C1 segment of cervical spinal cord (tissue), 14 donors: Measurements from ENCODE around the gene USP5.

ENCODE experiments used
- DNase-seq, 14 donors: peaks; one replicate each; lab custom pipeline; 2025; lab: John Stamatoyannopoulos, UW

USP5 gene

DNA sequence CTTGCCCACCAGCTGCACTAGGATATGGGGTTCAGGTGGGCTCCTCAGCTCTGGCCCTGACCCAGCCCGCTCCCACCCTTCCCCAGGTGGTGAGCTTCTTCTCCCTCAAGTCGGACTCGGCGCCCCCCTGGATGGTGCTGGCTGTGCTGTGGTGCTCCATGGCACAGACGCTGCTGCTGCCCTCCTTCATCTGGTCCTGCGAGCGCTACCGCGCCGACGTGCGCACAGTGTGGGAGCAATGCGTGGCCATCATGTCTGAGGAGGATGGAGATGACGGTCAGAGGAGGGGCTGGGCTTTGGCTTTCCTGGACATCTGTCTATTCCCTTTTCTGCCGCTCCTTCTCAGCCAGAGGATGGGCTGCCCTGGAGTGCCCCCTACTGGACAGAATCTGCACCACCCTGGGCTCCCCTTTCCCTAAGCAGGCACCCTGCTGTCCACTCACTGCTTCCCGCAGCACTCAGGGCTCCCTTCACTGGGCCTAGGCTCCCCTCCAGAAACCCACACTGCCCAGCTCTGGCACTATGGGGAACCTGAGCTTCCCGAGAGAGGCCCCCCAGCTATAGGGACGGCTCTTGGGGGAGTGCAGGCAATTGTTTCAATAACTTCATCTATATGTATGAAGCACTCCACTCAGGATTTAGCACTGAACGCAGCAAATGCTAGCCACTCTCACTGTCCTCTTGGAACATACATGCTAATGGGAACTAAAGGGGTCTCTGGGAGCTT lies 26.4 kb upstream of the USP5 start:
- DNase-seq: peak in 13 of 14 donors; percentile 18 to 85 (median 69)

DNA sequence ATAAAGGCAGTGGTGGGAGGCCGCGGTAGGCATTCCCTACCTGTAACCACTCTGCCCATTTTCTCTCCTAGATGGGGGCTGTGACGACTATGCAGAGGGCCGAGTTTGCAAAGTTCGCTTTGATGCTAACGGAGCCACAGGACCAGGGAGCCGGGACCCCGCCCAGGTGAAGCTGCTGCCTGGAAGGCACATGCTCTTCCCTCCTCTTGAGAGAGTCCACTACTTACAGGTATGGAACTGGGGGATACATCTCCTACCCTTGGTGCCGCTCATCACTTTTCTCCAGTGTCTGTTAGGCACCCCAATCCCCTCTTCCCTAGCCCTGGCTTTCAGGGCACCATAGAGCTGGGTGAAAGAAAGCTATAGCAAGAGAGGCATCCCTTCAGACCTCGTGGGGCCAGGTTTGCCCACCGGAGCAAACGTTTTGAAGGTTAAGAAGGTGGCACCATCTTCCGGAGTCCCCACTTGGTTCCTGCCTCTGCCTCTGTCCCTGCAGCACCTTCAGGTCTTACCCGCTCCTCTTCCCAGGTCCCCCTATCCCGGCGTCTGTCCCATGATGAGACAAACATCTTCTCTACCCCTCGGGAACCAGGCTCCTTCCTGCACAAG lies 25.7 kb upstream of the USP5 start:
- DNase-seq: no peak

GRCh38 chr12:6826734-6827436 lies 25.1 kb upstream of the USP5 start:
- DNase-seq: no peak

DNA sequence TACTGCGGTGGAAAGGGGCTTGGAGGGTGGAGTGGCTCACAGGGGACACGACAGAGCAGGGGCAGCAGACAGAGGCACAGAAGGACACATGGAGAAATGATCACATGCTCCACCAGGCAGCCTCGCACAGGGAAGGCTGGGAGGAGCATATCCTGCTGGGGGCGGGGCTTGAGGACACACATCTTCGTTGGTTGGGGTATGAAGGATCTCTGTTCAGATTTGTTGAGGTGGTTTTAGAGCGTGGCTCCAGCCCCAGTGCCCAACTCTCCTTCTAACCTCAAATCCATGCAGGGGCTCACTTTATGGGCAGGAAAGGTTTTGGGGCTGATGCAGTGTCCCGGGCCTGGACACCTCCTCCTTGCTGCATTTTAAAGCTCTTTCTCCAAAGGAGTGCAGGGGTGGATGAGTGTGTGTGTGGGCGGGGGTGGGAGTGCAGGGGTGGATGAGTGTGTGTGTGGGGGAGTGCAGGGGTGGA lies 24.5 kb upstream of the USP5 start:
- peak in 9 of 14 donors; percentile 15 to 91 (median 35) for DNase-seq

- DNase-seq: peak in 3 of 14 donors; percentile 9 to 63 (median 28)
Observed at GRCh38 chr12:6827982-6828780, 23.8 kb upstream of the USP5 start, which contains the start of gene P3H3. TSS of gene P3H3 (plus strand) at chr12:6828407. CDS start at chr12:6828441, 34 bp downstream.

DNA sequence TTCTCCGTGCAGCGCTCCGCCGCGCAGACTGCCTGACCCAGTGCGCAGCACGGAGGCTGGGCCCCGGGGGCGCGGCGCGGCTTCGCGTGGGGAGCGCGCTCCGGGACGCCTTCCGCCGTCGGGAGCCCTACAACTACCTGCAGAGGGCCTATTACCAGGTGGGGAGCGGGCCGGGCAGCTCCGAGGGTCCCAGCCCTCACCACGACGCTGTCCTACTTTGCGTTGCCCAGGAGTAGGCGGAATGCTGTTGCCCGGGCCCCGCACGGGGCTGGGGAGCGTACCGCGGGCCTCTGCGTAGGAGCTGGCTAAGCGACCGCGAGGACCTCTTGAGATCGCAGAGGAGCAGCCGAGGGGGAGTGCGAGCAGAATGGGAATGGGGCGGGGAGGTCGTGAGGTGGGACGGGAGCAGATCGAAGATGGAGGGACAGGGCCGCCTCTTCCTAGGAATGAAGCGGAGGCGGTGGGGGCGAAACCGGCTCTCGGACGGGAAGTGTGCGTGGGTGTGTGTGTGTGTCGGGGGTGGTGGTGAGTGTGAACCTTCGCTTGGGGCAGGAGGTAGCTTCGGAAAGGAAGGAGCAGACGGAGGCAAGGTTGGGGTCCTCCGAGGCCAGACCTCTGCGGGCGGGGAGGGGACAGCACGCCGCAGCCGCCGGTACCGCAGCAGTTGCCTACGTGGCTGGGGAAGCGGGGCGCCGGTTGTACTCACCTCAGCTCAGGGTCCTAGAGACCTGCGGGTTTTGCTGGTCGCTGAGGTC lies 23.0 kb upstream of the USP5 start:
- DNase-seq: peak in 1 of 14 donors; percentile 74

- DNase-seq: peak in 1 of 14 donors; percentile 11
Observed at GRCh38 chr12:6829536-6830220, 22.3 kb upstream of the USP5 start.

DNA sequence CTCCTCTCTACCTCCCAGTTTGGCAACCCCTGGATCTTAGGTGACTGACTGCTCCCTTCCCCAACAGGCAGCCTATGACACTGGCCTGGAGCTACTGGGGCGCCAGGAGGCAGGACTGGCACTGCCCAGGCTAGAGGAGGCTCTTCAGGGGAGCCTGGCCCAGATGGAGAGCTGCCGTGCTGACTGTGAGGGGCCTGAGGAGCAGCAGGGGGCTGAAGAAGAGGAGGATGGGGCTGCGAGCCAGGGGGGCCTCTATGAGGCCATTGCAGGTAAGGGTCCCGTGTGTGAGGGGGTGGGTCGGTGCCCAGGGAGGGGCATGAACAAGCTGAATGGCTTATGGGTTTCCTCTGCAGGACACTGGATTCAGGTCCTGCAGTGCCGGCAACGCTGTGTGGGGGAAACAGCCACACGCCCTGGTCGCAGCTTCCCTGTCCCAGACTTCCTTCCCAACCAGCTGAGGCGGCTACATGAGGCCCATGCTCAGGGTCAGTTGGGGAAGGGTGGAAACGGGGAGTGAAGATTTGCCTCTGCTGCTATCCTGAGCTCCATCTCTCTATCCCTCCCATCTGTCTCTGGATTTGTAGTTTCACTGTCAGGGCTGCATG lies 21.6 kb upstream of the USP5 start:
- DNase-seq: no peak

DNA sequence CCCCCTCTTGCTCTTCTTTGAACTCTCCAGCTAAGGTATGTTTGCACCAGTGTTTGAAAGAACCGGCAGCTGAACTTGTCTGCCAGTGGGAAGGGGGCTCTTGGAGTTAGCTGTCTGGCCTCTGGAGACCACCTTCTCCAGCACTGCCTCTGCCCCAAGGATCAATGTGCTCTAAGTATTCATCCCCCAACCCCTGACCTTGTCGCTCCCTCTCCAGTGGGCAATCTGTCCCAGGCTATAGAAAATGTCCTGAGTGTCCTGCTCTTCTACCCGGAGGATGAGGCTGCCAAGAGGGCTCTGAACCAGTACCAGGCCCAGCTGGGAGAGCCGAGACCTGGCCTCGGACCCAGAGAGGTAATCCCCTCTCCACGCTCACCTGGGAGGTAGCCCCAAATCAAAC lies 21.0 kb upstream of the USP5 start:
- DNase-seq: no peak

- no peak for DNase-seq
Observed at GRCh38 chr12:6831450-6831995, 20.4 kb upstream of the USP5 start.

GRCh38 chr12:6832125-6832524 lies 19.8 kb upstream of the USP5 start:
- no peak for DNase-seq

DNA sequence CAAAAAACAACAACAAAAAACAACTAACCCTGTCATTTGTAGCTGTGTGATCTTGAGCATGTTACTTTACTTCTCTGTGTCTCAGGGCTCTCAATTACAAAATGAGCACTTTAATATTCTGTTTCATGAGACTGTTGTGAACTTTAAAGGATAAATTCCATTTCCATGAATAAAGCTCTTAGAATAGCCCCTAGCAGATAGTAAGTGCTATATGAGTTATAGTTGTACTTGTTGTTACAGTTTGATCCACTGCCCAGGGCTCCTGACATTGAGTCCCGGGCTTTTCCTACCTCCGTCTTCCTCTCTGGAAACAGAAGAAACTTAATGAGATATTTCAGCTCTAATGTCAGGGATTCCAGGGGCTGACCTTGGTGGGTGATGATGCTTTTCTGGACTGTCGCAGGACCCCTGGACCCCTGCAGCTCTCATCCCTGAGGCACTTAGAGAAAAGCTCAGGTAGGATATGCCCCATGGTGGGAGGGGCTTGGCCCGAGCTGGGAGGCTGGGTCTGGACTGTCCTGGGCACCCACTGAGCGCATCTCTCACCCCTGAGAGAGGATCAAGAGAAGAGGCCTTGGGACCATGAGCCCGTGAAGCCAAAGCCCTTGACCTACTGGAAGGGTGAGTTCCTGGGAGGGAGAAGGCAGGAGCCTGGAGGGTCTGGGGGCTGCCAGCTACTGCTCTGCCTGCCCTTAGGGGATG lies 18.6 kb upstream of the USP5 start:
- DNase-seq: no peak

GRCh38 chr12:6834254-6834653 lies 17.7 kb upstream of the USP5 start:
- DNase-seq: no peak

GRCh38 chr12:6834873-6835272 lies 17.1 kb upstream of the USP5 start:
- no peak for DNase-seq

DNA sequence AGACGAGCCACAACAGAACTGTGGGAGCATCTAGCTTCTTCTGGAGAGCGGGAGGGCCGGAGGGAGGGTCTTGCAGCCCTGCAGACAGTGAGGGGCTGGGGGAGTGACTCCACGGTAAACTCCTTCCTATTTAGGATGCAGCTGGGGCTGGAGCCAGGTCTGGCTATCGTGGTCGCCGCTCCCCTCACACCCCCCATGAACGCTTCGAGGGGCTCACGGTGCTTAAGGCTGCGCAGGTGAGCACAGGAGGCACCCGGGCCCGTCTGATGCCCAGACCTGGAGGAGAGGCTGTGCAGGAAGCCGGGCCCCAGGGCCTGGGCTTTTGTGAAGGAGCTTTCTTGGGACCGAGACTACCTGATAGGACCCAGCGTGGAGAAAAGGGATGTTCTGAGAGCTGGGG lies 15.1 kb upstream of the USP5 start:
- no peak for DNase-seq

DNA sequence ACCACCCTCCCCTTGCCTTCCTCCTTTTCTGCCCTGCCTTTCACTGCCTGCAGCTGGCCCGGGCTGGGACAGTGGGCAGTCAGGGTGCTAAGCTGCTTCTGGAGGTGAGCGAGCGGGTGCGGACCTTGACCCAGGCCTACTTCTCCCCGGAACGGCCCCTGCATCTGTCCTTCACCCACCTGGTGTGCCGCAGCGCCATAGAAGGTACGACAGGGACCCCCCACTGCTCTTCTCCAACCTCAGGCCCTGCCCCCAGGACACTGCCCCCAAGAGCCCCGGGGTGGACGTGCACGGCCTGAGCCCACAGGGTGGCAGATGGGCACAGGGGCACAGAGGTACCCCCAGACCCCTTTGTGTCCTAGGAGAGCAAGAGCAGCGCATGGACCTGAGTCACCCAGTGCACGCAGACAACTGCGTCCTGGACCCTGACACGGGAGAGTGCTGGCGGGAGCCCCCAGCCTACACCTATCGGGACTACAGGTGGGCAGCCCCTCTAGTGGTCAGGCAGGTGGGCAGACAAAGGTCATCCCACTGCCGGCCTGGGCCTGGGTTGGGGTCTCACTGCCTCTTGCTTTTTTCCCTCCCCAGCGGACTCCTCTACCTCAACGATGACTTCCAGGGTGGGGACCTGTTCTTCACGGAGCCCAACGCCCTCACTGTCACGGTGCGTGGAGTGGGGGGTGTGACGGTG lies 14.4 kb upstream of the USP5 start:
- DNase-seq: no peak

DNA sequence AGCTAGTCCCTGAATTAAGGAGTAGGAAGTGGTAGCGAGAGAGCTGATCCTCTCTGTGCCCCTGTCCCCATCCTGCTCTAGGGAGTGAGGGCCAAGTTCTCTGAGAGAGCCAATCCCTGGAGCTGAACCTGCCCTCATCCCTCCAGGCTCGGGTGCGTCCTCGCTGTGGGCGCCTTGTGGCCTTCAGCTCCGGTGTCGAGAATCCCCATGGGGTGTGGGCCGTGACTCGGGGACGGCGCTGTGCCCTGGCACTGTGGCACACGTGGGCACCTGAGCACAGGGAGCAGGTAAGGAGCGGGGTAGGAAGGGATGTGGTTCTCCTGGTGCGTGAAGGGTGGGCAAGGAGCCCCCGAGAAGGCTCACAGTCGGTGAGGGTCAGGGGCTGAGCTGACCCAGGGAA lies 13.1 kb upstream of the USP5 start:
- no peak for DNase-seq

DNA sequence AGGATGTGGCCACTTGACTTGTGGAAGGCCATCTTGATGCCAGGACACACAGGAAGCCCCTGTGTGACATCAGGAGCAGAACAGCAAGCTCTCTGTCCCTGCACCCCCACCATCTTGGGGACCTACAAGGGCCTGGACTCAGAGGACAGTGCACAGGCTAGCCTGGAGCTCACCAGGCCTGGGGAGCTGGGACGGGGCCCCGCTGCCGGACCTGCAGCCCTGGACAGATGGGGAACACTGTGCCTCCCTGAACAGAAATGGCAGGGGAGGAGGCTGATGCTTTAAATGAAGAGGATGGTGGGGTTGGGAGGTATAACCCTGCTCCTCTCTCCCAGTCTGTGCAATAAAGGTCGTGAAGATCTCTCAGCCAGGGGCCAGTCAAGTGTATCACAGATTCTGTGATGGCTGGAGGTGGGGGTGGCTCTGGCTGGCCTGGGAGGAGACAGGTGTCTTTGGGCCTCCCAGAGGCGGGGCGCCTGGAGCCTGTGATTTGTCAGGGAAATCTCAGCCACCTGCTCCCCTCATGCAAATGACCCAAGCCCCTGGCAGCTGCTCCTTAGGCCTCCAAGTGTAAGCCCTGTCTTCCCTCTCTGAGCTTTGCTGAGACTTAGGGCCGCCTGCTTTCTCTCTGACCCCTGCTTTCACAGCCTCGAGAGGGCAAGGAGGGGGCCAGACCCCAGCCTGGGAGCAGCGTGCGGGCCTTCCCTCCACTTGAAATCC lies 12.3 kb upstream of the USP5 start:
- peak in 1 of 14 donors; percentile 64 for DNase-seq
